PFSK-1 (cell line): Measurements from ENCODE around the gene TXNL1.

Source experiments
- FOXP2 ChIP-seq: optimal IDR thresholded peaks from 2 replicates; pipeline ENCODE3; 2011; ENCODE audit warnings: borderline replicate concordance, control low read depth, inconsistent platforms; ENCODE audit not compliant: insufficient read depth; ENCODE audit errors: extremely low read length, extremely low read depth
- POLR2AphosphoS5 ChIP-seq: IDR thresholded peaks from 2 replicates; pipeline ENCODE4 v1.6.1; 2012; ENCODE audit warnings: low read depth, mild to moderate bottlenecking, control low read depth, low read length, moderate library complexity
- SIN3A ChIP-seq: IDR thresholded peaks from 2 replicates; pipeline ENCODE4 v1.6.1; 2012; ENCODE audit warnings: mild to moderate bottlenecking, low read length, moderate library complexity, borderline replicate concordance; ENCODE audit not compliant: insufficient read depth
- TAF1 ChIP-seq: IDR thresholded peaks from 2 replicates; pipeline ENCODE4 v1.6.1; 2012; ENCODE audit warnings: low read length, control low read depth, borderline replicate concordance; ENCODE audit not compliant: insufficient read depth
- TF ChIP-seq, protein P1 (sequence below), 2 experiments: IDR thresholded peaks; 2 replicates each; pipeline versions ENCODE4 v1.6.1 to v1.8.0; 2011 to 2012; ENCODE audit warnings: low read depth in 2 of 2, low read length in 2 of 2, control low read depth in 1 of 2, inconsistent platforms in 1 of 2, mild to moderate bottlenecking in 1 of 2, moderate library complexity in 1 of 2; ENCODE audit not compliant: insufficient read depth in 1 of 2

Gene TXNL1

DNA sequence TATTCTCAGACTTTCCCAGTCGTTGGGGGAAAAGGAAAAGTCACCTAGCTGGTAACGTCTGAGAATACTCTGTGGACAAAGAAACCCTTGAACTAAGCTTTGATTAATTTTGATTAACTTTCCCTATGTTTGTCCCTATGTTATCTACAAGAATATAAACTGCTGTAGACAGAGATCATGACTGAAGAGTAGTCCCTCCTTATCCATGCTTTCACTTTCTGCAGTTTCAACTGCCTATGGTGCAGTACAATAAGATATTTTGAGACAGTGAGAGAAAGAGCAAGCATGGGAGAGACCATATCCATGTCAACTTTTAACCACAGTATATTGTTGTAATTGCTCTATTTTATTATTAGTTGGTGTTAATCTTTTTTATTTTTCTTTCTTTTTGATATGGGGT, 31.8 kb downstream of the TXNL1 start:
- TF ChIP-seq TAF1 = no peak
- no peak for TF ChIP-seq SIN3A
- TF ChIP-seq, protein P1, sequence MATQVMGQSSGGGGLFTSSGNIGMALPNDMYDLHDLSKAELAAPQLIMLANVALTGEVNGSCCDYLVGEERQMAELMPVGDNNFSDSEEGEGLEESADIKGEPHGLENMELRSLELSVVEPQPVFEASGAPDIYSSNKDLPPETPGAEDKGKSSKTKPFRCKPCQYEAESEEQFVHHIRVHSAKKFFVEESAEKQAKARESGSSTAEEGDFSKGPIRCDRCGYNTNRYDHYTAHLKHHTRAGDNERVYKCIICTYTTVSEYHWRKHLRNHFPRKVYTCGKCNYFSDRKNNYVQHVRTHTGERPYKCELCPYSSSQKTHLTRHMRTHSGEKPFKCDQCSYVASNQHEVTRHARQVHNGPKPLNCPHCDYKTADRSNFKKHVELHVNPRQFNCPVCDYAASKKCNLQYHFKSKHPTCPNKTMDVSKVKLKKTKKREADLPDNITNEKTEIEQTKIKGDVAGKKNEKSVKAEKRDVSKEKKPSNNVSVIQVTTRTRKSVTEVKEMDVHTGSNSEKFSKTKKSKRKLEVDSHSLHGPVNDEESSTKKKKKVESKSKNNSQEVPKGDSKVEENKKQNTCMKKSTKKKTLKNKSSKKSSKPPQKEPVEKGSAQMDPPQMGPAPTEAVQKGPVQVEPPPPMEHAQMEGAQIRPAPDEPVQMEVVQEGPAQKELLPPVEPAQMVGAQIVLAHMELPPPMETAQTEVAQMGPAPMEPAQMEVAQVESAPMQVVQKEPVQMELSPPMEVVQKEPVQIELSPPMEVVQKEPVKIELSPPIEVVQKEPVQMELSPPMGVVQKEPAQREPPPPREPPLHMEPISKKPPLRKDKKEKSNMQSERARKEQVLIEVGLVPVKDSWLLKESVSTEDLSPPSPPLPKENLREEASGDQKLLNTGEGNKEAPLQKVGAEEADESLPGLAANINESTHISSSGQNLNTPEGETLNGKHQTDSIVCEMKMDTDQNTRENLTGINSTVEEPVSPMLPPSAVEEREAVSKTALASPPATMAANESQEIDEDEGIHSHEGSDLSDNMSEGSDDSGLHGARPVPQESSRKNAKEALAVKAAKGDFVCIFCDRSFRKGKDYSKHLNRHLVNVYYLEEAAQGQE (IDR thresholded peaks at IDR 0.05; ENCODE audit: insufficient read depth in 1 of 2, low read depth in 2 of 2, low read length in 2 of 2) = no peak
- TF ChIP-seq FOXP2 = no peak
- TF ChIP-seq POLR2AphosphoS5 = no peak

DNA sequence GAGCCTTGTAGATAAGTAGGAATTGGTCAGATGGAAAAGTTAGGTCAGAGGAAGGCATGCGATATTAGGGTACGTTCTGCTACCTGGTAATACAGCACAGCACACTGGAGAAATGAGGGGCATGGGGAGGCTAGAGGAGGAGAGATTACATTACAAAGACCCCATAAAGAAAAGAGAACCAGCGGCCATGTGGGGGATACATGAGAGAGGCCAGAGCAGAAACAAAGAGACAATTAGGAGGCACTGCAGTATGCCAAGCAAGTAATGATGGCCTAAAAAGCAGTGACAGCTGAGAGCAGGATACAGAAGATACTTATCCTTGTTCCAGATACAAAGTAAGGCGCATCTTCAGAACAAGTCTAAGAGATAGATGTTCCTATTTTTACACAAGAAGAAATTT, 40.0 kb downstream of the TXNL1 start:
- TF ChIP-seq POLR2AphosphoS5 (no peak), TAF1 (no peak), FOXP2 (no peak), SIN3A (no peak)
- TF ChIP-seq, protein P1 (IDR thresholded peaks at IDR 0.05; ENCODE audit: insufficient read depth in 1 of 2, low read depth in 2 of 2, low read length in 2 of 2) = no peak

DNA sequence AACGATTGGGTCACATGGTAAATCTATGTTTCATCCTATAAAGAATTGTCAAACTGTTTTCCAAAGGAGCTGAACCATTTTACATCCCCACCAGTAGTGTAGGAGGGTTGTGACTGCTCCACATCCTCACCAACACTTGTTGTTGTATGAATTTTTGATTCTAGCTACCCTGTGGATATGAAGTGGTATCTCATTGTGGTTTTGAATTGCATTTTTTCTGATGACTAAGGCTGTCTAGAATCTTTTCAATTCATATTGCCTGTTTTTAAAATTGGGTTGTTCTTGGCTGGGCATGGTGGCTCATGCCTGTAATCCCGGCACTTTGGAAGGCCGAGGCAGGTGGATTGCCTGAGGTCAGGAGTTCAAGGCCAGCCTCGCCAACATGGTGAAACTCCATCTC, 44.5 kb downstream of the TXNL1 start:
- TF ChIP-seq POLR2AphosphoS5 (no peak), FOXP2 (no peak), TAF1 (no peak), SIN3A (no peak)
- TF ChIP-seq, protein P1 (IDR thresholded peaks at IDR 0.05; ENCODE audit: insufficient read depth in 1 of 2, low read depth in 2 of 2, low read length in 2 of 2) = no peak

DNA sequence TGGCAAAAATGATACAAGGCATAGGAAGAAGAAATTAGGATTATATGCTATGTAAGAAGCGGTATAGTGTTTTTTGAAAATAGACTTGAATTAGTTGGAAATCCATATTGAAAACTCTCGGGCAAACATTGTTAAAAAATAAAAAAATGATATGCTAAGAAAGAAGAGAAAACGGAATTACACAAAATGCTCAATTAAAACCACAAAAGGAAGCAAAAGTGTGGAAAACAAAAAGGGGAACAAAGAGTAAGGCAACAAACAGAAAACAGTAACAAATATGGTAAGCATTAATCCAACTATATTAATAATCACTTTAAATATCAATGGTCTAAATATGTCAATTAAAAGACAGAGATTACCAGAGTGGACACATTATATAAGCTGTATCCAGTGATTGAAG, 58.4 kb downstream of the TXNL1 start:
- TF ChIP-seq TAF1 (no peak), FOXP2 (no peak), SIN3A (no peak)
- TF ChIP-seq, protein P1 (IDR thresholded peaks at IDR 0.05; ENCODE audit: insufficient read depth in 1 of 2, low read depth in 2 of 2, low read length in 2 of 2) = no peak

DNA sequence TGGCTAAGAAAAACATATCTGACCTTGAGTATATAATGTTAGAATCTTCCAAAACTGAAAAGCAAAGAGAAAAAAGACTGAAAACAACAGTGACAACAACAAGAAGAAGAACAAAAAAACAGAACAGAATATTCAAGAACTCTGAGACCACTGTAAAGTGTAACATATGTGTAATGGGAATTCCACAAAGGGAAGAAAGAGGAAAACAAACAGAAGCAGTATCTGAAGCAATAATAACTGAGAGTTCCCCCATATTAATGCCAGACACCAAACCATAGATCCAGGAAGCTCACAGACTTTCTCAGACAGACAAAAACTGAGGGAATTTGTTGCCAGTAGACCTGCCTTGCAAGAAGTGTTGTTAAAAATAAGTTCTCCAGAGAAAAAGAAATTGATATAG, 58.9 kb downstream of the TXNL1 start:
- no peak for TF ChIP-seq SIN3A
- no peak for TF ChIP-seq FOXP2
- TF ChIP-seq TAF1 = no peak
- TF ChIP-seq, protein P1 (IDR thresholded peaks at IDR 0.05; ENCODE audit: insufficient read depth in 1 of 2, low read depth in 2 of 2, low read length in 2 of 2) = no peak
- TF ChIP-seq POLR2AphosphoS5 = no peak
